Fibroblast of skin of left quadriceps (primary cell): ENCODE data around the gene MLLT1.
"Not testable (repeated sequence)": the region's sequence is repeated elsewhere in the genome, so short reads cannot be mapped to it uniquely, and the experiment has no call there.

Experiments
- DNase-seq, 2 experiments: peaks; one replicate each; pipeline ENCODE4 v3.0.0-alpha.2; 2013; ENCODE audit warnings: low read depth in 2 of 2

The MLLT1 gene, protein sequence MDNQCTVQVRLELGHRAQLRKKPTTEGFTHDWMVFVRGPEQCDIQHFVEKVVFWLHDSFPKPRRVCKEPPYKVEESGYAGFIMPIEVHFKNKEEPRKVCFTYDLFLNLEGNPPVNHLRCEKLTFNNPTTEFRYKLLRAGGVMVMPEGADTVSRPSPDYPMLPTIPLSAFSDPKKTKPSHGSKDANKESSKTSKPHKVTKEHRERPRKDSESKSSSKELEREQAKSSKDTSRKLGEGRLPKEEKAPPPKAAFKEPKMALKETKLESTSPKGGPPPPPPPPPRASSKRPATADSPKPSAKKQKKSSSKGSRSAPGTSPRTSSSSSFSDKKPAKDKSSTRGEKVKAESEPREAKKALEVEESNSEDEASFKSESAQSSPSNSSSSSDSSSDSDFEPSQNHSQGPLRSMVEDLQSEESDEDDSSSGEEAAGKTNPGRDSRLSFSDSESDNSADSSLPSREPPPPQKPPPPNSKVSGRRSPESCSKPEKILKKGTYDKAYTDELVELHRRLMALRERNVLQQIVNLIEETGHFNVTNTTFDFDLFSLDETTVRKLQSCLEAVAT

DNA sequence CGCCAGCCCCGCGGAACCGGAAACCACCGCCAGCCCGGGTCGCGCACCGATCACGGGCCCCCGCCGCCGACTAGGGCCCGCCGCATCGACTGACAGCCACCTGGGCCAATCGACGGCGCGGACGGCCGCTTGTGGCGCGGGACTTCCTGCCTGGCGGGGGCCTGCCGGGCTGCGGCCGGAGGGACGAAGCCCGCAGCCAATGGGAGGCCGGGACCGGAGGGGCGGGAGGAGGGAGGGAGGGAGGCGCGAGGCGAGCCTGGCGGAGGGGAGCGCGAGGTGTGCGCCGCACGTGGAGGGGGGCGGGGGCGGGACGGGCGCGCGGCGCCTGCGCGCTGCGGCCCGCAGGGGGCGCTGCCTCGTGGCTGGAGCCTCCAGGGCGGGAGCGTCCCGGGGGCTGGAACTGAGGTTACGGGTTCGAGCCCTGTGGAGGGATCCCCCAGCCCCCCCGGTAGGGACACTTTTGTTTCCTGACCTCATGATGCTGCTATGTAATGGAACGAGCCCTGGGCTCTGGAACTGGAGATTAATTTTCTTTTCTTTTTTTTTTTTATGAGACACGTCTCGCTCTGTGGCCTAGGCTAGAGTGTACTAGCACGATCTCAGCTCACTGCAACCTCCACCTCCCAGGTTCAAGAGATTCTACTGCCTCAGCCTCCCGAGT, at the start of gene MLLT1:
MLLT1 (minus strand) TSS at position 45 of the 661 bp plus-strand sequence. CDS start 191 bp downstream, outside the sequence.
- DNase-seq = peak; percentile 95 to 96

- DNase-seq = no peak
Measured at GRCh38 chr19:6326815-6327214, 47.0 kb upstream of the MLLT1 start.

DNA sequence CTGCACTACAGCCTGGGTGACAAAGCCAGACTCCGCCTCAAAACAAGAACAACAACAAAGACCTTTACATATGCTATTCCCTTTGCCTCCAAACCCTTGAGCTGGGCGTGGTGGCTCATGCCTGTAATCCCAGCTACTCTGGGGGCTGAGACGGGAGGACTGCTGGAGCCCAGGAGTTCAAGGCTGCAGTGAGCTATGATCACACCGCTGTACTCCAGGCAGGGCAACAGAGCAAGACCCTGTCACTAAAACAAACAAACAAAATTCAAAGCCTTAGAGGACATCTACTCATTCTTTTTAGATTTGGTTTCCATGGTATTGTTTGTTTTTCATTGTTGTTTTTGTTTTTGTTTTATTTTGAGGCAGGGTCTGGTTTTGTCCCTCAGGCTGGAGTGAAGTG, 45.8 kb upstream of the MLLT1 start:
- DNase-seq = no peak

- no peak for DNase-seq
Measured at GRCh38 chr19:6324757-6325156, 45.0 kb upstream of the MLLT1 start.

DNA sequence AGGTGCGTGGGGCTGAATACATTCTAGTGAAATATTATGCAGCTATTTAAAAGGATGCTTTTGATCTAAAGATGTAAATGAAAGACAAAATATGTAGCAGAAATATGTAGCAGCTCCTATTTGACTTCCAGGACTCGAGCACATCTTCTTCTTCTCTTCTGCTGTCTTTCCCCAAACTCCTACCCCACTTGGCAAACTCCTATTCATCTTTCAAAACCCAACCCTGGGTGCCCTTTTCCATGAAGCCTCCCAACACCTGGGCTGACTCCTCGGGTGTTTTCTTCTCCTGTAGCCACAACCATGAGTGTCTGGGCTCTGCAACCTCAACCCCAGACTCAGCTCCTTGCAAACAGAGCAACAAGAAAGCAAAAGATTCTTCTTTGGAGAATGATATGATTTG, 42.5 kb upstream of the MLLT1 start:
- no peak for DNase-seq

GRCh38 chr19:6319376-6319775, 39.6 kb upstream of the MLLT1 start:
- no peak for DNase-seq

DNA sequence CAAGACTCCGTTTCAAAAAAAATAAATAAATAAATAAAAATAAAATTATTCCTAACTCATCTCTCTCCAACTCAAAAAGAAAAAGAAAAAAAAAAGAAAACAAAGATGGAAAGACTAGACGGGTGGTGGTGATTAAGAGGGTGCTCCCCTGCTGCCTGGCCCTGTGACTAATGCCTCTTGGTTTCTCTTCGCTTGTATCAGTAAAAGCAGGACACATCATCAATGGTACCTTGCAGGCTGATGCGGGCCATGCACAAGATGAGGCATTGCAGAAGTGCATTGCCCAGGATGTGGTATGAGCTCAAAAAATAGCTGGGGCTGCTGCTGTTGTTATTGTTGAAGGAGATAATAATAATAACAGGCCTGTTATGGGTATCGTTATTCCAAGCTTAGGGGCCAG, 39.0 kb upstream of the MLLT1 start:
- no peak for DNase-seq

GRCh38 chr19:6315646-6316045, 35.9 kb upstream of the MLLT1 start:
- DNase-seq = not testable (repeated sequence)

- no peak for DNase-seq
Measured at GRCh38 chr19:6313398-6313969, 33.7 kb upstream of the MLLT1 start.

- no peak for DNase-seq
Measured at GRCh38 chr19:6312018-6312417, 32.2 kb upstream of the MLLT1 start.

DNA sequence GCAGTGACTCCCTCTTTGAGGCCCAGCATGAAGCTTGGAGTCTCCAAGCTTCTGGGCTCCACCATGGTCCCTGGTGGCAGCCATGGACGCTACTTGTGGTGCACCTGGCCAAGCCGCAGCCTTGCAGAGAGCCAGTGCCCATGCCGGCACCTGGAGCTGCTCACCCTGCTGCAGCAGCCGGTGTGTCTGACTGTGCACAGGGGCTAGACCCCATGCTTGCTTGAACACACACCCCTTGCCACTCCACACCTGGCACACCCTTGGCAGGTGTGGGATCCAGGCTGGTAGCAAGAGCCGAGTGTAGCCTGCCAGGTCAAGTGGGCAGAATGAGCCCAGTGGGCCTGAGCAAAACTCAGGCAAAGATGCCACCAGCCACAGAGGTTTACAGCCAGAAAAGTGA, 18.6 kb upstream of the MLLT1 start:
- no peak for DNase-seq

- DNase-seq = no peak
Measured at GRCh38 chr19:6297202-6297601, 17.4 kb upstream of the MLLT1 start.

DNA sequence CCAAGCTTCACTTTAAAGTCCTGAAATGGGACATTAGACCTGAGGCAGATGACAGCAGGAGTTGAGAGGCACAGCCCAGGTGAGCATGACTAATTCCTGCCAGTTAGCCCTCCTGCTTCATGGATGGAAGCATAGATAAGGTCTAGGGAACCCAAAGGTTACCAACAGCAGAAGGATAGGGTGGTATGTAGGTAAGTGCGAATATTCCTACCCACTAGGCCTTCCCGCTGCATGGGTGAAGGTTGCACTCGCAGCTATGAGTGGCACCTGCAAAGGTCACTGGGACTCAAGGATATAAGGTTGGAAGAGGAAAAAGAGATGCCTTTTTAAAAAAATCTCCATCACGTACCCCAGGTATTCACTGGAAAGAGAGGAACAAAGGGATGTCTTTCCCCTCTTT, 12.2 kb upstream of the MLLT1 start:
- DNase-seq = no peak

DNA sequence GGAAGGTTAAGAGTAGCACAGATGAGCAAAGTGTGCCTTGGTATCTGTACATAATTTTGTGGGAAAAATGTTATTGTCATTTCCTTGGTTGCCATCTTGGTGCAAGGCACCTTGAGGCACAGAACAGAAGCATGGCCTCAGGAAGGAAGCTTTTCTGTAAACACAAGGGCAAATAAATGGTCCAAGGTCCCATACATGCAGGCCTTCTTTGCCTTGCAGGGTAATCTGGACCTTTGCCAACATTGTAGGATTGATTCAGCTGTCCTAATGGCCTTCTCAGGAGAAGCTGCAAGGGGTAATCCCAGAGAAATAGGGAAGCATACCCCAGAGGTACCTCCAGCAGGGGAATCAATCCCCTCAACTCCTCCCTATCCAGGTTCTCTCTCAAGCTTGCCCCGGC, 9.0 kb upstream of the MLLT1 start:
- DNase-seq = no peak

- no peak for DNase-seq
Measured at GRCh38 chr19:6287269-6287885, 7.6 kb upstream of the MLLT1 start.

- no peak for DNase-seq
Measured at GRCh38 chr19:6286676-6287075, 6.9 kb upstream of the MLLT1 start.

GRCh38 chr19:6282393-6282792, 2.6 kb upstream of the MLLT1 start:
- not testable (repeated sequence) for DNase-seq

DNA sequence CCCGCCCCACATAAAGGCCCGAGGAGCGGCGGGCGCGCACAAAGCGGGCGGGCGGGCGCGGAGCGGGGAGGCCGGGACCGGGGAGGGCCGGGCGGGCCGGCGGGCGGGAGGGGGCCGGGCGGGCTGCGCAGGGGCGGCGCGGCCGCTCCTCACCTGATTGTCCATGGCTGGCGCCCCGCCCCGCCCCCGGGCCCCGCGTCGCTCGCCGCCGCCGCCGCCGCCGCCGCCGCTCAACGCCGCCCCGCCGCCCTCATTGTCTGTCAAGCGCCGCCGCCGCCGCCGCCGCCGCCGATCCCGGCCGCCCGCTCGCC, 200 bp downstream of the MLLT1 start:
- no peak for DNase-seq

- no peak for DNase-seq
Measured at GRCh38 chr19:6278740-6279619, 795 bp downstream of the MLLT1 start.

DNA sequence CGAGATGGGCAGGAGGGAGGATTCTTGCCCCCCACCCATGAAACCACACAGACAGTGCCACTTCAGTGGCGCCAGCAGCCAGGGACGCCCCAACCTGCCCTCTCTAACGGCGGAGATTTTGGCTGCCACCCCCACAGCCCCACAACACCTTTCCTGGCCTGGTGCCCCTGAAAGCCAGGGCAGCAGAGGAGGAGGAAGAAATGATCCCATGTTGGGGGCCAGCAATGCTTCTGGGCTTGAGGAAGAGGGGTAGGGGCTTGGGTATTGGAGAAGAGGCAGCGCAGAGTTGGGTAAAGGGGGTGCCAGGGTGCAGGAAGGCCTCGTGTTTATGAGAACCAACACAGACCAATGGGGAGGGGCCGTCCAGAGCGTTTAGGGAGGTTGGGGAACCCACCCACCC, 1.7 kb downstream of the MLLT1 start:
- DNase-seq = no peak

DNA sequence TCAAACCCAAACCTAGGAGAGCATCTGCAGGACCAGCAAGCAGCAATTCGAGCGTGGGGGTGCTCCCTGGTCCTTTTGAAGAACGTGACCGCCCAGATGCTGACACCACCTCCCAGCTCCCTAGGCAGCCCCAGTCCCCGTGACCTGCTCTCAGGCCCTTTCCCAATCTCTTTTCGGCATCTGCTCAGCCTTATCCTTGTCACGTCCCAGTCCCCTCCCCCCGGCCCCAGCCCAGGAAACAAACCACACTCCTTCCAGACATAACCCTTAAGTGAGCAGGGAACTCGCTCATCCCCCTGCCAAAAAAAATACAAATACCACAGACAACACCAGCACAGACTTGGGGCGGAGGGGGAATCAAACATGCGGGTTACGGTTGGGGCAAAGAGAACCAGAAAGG, 3.3 kb downstream of the MLLT1 start:
- peak; percentile 61 to 64 for DNase-seq
